IMR-90 (cell line): Measurements from ENCODE around the gene GEMIN2.
A peak's percentile ranks its signal among the peaks of the same experiment; 100 is the strongest.
"Not testable (repeated sequence)": the region's sequence is repeated elsewhere in the genome, so short reads cannot be mapped to it uniquely, and the experiment has no call there.

ENCODE experiments used
- BHLHE40 ChIP-seq: fragments of 150-350 bp; IDR thresholded peaks from 2 replicates; pipeline ENCODE4 v1.6.1; 2016; ENCODE audit warnings: mild to moderate bottlenecking, low read depth, low read length
- CEBPB ChIP-seq: IDR thresholded peaks from 2 replicates; pipeline ENCODE4 v1.6.1; 2012; ENCODE audit warnings: low read depth, low read length, improper control_type of control experiment
- CHD1 ChIP-seq: IDR thresholded peaks from 2 replicates; pipeline ENCODE4 v1.6.1; 2012; ENCODE audit warnings: low read depth, low read length, improper control_type of control experiment
- FOS ChIP-seq: fragments of 150-350 bp; IDR thresholded peaks from 2 replicates; pipeline ENCODE4 v1.6.1; 2016; ENCODE audit warnings: low read depth, low read length
- MAFK ChIP-seq: IDR thresholded peaks from 2 replicates; pipeline ENCODE4 v1.6.1; 2012; ENCODE audit warnings: low read depth, low read length, improper control_type of control experiment
- MAZ ChIP-seq: IDR thresholded peaks from 2 replicates; pipeline ENCODE4 v1.6.1; 2012; ENCODE audit warnings: low read depth, mild to moderate bottlenecking, low read length, improper control_type of control experiment, moderate library complexity, borderline replicate concordance
- MXI1 ChIP-seq: IDR thresholded peaks from 2 replicates; pipeline ENCODE4 v1.6.1; 2012; ENCODE audit warnings: low read depth, mild to moderate bottlenecking, low read length, moderate library complexity, borderline replicate concordance
- POLR2A ChIP-seq: IDR thresholded peaks from 2 replicates; pipeline ENCODE4 v1.6.1; 2012; ENCODE audit warnings: mild to moderate bottlenecking, low read depth, low read length
- RAD21 ChIP-seq: IDR thresholded peaks from 2 replicates; pipeline ENCODE4 v1.6.1; 2012; ENCODE audit warnings: low read length, improper control_type of control experiment
- RCOR1 ChIP-seq: IDR thresholded peaks from 2 replicates; pipeline ENCODE4 v1.6.1; 2012; ENCODE audit warnings: mild to moderate bottlenecking, low read length, improper control_type of control experiment; ENCODE audit not compliant: insufficient replicate concordance
- RFX5 ChIP-seq: IDR thresholded peaks from 2 replicates; pipeline ENCODE4 v1.8.0; 2012; ENCODE audit warnings: low read depth, mild to moderate bottlenecking, low read length, moderate library complexity
- TF ChIP-seq, protein P1 (sequence below): conservative IDR thresholded peaks from 2 replicates; pipeline ENCODE4 v1.5.1; 2012; ENCODE audit warnings: mild to moderate bottlenecking, low read depth, low read length, improper control_type of control experiment
- TF ChIP-seq, protein P2 (sequence below): fragments of 150-350 bp; IDR thresholded peaks from 2 replicates; pipeline ENCODE4 v1.6.1; 2016; ENCODE audit warnings: low read depth, mild to moderate bottlenecking, low read length, moderate library complexity, borderline replicate concordance
- TF ChIP-seq, protein P3 (sequence below): fragments of 150-350 bp; IDR thresholded peaks from 2 replicates; pipeline ENCODE4 v1.6.1; 2017; ENCODE audit warnings: mild to moderate bottlenecking, antibody characterized with exemption, low read length, low read depth

DNA sequence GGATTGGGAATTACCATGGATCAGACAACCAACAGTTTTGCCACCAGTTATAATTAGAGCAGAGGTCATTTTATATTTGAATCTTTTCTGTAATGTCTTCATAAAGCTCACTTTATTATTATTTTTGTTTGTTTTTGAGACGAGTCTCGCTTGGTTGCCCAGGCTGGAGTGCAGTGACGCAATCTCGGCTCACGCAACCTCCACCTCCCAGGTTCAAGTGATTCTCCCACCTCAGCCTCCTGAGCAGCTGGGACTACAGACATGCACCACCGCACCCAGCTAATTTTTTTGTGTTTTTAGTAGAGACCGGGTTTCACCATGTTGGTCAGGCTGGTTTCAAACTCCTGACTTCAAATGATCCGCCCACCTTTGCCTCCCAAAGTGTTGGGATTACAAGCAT, 23.7 kb downstream of the GEMIN2 start:
- TF ChIP-seq, protein P1, sequence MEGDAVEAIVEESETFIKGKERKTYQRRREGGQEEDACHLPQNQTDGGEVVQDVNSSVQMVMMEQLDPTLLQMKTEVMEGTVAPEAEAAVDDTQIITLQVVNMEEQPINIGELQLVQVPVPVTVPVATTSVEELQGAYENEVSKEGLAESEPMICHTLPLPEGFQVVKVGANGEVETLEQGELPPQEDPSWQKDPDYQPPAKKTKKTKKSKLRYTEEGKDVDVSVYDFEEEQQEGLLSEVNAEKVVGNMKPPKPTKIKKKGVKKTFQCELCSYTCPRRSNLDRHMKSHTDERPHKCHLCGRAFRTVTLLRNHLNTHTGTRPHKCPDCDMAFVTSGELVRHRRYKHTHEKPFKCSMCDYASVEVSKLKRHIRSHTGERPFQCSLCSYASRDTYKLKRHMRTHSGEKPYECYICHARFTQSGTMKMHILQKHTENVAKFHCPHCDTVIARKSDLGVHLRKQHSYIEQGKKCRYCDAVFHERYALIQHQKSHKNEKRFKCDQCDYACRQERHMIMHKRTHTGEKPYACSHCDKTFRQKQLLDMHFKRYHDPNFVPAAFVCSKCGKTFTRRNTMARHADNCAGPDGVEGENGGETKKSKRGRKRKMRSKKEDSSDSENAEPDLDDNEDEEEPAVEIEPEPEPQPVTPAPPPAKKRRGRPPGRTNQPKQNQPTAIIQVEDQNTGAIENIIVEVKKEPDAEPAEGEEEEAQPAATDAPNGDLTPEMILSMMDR, result not testable (repeated sequence)
- TF ChIP-seq POLR2A, FOS, MAZ, RCOR1, CHD1, MXI1, MAFK, BHLHE40, RAD21, RFX5: not testable (repeated sequence)
- TF ChIP-seq, protein P2, sequence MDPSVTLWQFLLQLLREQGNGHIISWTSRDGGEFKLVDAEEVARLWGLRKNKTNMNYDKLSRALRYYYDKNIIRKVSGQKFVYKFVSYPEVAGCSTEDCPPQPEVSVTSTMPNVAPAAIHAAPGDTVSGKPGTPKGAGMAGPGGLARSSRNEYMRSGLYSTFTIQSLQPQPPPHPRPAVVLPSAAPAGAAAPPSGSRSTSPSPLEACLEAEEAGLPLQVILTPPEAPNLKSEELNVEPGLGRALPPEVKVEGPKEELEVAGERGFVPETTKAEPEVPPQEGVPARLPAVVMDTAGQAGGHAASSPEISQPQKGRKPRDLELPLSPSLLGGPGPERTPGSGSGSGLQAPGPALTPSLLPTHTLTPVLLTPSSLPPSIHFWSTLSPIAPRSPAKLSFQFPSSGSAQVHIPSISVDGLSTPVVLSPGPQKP, result not testable (repeated sequence)
- 0 out of 2 replicates have a peak, but pooled peaks have one; percentile 2 for TF ChIP-seq CEBPB
- TF ChIP-seq, protein P3, sequence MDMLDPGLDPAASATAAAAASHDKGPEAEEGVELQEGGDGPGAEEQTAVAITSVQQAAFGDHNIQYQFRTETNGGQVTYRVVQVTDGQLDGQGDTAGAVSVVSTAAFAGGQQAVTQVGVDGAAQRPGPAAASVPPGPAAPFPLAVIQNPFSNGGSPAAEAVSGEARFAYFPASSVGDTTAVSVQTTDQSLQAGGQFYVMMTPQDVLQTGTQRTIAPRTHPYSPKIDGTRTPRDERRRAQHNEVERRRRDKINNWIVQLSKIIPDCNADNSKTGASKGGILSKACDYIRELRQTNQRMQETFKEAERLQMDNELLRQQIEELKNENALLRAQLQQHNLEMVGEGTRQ, result not testable (repeated sequence)
